NK-92 (cell line): ENCODE results near the gene ADIPOR1.
"Not testable (repeated sequence)": the region's sequence is repeated elsewhere in the genome, so short reads cannot be mapped to it uniquely, and the experiment has no call there.

Experiments
- DNase-seq: peaks from one replicate; lab custom pipeline; 2025; ENCODE audit not compliant: unreplicated experiment; lab: John Stamatoyannopoulos, UW

The ADIPOR1 gene

DNA sequence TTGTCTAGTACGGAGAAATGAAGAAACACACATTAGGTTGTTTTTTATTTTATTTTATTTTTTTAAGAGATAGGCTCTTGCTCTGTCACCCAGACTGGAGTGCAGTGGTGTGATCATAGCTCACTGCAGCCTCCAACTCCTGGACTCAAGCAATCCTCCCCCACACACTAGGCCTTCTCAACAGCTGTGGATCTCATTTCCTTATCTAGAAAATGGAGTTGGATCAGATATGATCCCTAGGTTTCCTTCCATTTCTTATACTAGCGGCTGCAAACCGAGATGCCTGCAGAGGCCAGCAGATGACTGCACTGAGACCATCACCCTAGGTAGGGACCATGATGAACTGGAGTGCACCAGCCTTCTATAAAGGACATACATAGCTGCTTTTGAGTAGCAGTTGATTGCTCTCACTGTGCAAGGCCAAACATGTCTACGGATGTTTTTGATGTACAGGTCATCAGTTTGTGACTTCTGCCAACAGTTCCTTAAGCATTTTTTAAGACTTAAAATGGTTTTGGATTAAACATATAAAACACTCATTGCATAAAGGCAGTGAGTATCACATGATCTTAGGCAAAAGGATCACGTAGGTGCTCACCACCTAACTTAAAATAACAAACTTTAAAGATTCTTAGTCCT, 19.7 kb downstream of the ADIPOR1 start:
- no peak for DNase-seq

GRCh38 chr1:202936409-202936808, 21.7 kb downstream of the ADIPOR1 start:
- not testable (repeated sequence) for DNase-seq

DNA sequence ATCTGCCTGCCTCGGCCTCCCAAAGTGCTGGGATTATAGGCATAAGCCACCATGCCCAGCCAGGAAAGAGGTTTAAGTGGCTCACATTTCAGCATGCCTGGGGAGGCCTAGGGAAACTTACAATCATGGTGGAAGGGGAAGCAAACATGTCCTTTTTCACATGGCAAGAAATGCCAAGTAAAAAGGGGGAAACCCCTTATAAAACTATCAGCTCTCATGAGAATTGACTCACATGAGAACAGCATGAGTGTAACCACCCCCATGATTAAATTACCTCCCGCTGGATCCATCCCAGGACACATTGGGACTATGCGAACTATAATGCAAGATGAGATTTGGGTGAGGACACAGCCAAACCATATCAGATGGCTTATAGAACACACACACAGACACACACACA, 22.3 kb downstream of the ADIPOR1 start:
- DNase-seq: no peak

DNA sequence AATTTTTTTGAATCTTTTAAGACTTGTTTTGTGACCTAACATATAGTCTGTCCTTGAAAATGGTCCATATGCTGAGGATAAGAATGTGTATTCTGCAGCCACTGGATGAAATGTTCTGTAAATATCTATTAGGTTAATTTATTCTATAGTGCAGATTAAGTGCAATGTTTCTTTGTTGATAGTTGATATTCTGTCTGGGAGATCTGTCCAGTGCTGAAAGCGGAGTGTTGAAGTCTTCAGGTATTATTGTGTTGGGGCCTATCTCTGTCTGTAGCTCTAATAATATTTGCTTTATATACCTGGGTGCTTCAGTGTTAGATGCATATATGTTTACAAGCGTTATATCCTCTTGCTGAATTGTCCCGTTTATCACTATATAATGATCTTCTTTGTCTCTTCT, 23.4 kb downstream of the ADIPOR1 start:
- no peak for DNase-seq

- DNase-seq: no peak
Observed at GRCh38 chr1:202932476-202932875, 25.6 kb downstream of the ADIPOR1 start.

DNA sequence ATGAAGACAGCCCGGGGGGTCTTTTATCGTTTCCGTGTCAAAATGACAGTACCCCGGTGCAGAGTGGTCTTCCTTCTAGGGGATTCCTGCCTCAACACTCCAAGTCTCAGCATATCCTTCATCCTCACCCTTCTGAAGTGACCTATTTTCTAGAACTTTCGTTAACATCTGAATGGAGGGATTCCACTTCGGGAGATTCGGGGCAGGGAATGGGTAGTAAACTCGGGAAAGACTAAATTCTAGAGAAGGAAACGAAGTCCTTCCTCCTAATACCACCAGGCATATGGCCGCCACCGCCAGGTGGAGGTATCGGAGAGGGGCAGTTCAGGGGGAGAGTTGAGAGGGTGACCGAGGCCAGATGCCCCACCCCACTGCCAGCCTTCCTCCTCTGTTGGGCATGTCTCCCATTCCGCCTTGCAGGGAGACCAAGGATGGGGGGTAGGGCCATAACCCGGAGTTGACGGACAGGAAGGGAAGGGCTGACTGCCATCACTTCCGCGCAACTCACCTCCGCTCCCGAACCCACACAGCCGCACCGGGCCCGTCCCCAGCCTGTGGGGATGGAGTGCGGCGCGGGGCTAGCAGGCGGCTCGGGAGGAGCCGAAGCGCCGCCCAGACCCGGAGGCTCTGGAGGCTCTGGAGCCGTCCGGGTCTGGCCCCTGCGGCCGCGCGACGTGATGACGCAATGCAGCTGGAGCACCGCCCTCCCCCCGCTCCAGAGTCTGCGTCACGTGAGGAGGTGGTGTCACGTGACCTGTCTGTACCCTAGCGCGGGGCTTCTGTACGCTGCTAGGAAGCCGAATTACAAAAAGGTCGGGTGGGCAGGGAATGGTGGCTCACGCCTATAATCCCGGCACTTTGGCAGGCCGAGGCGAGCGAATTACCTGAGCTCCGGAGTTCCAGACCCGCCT, 31.3 kb downstream of the ADIPOR1 start, which contains the start of gene KLHL12:
KLHL12 (minus strand) TSS at position 654 of the 911 bp plus-strand sequence. CDS start 2,072 bp downstream, outside the sequence.
- peak; percentile 49 for DNase-seq

DNA sequence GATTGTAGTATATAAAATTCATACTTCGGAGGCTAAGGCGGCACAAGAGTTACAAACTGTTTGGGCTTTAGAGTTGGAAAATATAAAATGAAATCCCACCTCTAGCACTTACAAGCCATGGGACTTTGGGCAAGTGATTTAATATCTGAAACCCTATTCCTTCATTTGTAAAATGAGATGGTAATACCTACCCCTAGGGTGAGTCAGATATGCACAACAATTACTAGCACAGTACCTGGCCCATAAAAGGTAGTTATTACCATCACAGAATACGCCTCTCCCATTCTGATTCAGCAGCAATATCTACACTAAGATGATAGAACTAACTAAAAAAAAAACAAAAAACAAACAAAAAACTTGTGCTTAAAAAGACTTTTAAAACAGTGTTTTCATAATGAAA, 34.6 kb downstream of the ADIPOR1 start:
- DNase-seq: no peak

DNA sequence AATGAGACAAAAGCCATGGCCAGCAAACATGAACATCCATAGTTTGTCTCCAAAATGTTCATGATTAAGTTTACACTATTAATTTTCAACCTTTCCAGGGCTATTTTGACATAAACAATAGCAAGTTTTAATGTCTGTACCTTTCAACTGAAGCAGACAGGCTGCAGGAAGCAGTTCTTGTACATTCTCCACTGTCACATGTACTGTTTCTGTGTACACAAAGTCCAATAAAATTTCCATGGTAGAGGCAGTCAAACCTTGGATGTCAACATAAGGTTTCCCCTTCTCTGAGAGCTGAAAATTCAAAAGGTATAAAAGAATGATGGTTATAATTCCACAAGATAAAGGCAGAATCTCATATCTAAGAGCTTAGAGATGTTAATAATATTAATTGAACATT, 38.5 kb downstream of the ADIPOR1 start:
- no peak for DNase-seq

- DNase-seq: no peak
Observed at GRCh38 chr1:202915146-202915545, 43.0 kb downstream of the ADIPOR1 start.

DNA sequence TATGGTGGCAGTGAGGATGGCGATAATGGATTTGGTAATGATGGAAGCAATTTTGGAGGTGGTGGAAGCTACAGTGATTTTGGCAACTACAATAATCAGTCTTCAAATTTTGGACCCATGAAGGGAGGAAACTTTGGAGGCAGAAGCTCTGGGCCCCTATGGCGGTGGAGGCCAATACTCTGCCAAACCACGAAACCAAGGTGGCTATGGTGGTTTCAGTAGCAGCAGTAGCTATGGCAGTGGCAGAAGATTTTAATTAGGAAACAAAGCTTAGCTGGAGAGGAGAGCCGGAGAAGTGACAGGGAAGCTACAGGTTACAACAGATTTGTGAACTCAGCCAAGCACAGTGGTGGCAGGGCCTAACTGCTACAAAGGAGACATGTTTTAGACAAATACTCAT, 45.6 kb downstream of the ADIPOR1 start:
- DNase-seq: not testable (repeated sequence)

DNA sequence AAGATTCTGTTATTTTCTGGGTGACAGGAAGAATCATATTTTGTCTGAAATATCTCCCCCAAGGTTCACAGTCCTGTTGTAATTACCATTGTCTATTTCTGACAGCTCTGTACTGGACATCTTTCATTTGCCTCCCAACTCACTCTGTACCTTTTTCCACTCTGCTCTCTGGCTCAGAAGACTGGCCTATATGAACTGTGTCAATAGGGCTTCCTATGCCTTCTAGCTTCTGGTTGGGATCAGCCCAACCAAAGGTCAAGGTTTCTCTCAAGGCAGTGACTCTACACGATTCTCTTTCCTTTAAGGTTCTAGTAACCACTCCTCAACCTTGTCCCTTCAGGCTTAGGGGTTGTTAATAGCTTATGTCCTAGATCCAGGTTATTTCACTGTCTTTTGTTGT, 48.6 kb downstream of the ADIPOR1 start:
- DNase-seq: no peak

DNA sequence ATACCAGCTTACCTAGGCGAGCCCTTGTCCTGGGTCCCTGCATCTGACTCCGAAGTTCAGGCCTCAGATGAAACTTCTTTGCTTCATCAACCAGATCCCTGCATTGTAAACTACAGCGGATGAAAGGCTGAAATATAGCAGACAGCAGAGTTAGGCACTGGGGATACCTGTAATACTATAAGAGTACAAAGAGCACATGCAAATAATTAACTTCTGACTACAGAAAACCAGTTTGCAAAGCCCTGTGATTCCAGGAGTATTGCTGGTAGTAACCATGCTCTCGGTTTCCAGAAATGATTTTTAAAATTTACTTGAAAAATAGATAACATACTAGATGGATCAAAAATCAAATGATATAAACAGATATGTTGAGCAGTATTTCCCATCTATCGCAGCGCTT, 49.1 kb downstream of the ADIPOR1 start:
- DNase-seq: no peak

DNA sequence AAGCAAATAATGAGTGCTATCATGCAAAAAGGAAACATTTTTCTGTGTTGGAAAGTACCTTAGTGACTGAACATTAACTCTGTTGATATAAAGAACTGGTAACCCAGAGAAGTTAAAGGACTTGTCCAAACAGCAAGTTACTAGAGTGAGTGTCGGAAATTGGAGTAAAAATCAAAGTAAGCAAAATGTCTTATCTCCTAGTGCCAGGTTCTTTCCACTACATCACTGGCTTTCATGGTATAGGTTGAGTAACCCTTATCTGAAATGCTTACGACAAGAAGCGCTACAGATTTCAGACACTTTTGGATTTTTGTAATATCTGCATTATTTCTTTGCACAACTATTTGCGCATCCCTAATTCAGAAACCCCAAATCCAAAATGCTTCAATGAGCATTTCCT, 52.8 kb downstream of the ADIPOR1 start:
- no peak for DNase-seq

GRCh38 chr1:202903808-202904207, 54.3 kb downstream of the ADIPOR1 start:
- not testable (repeated sequence) for DNase-seq

DNA sequence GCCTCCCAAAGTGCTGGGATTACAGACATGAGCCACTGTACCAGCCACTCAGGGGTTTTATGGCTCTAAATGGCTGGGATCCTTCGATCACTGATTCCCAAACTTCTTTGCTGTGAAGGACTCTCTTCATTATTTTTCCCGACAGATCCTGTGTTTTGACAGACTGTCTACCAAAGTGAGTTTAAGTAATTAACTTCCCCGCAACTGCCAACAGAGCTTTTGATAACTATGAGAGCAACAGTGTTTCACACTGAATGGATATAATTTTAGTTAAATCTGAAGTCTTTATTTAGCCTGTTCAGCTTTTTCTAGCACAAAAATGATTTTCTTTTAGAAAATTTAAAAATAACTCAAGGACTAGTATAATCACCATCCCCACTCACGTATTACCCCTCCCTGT, 56.6 kb downstream of the ADIPOR1 start:
- DNase-seq: no peak

DNA sequence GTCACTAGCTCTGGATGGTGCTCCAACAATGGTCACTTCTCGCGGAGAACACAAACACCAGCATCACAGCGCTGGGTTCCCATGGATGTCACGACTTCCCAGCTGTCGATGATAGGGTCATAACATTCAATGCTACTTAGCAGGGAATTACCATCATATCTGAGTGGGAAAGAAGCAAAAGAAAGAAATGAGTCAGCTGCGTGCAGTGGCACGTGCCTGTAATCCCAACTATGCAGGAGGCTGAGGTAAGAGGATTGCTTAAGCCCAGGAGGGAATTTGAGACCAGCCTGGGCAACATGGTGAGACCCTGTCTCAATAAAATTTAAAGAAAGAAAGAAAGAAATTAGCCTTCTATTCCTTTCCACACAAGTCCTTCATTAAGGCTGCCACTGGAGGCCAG, 65.6 kb downstream of the ADIPOR1 start:
- DNase-seq: no peak
